NCI-H510A treated with DMSO at 0.1 percent for 48 hours (cell line): ENCODE measurements around the gene CLDN3.

Experiments used
- DNase-seq: peaks from one replicate; lab custom pipeline; 2025; lab: John Stamatoyannopoulos, UW

CLDN3 gene

GRCh38 chr7:73770860-73771670 is 995 bp upstream of the CLDN3 start:
- no peak for DNase-seq

GRCh38 chr7:73769481-73770001 is 529 bp downstream of the CLDN3 start:
- peak; percentile 11 for DNase-seq

- peak; percentile 7 for DNase-seq
Observed at GRCh38 chr7:73768641-73769480, 1.2 kb downstream of the CLDN3 start.

- no peak for DNase-seq
Observed at GRCh38 chr7:73766556-73767229, 3.4 kb downstream of the CLDN3 start.

- DNase-seq, result no peak
Observed at GRCh38 chr7:73762659-73762999, 7.4 kb downstream of the CLDN3 start.

GRCh38 chr7:73761854-73762658 is 8.0 kb downstream of the CLDN3 start:
- no peak for DNase-seq

- peak; percentile 12 for DNase-seq
Observed at GRCh38 chr7:73758581-73759138, 11.4 kb downstream of the CLDN3 start.

GRCh38 chr7:73749931-73750776 is 19.9 kb downstream of the CLDN3 start:
- no peak for DNase-seq

- peak; percentile 77 for DNase-seq
Observed at GRCh38 chr7:73746378-73746777, 23.7 kb downstream of the CLDN3 start.

GRCh38 chr7:73742753-73743641 is 27.1 kb downstream of the CLDN3 start:
- peak; percentile 96 for DNase-seq

- DNase-seq, result peak; percentile 91
Observed at GRCh38 chr7:73742338-73742752, 27.7 kb downstream of the CLDN3 start.

- DNase-seq, result peak; percentile 92
Observed at GRCh38 chr7:73741600-73741999, 28.5 kb downstream of the CLDN3 start.

- peak; percentile 85 for DNase-seq
Observed at GRCh38 chr7:73740771-73741170, 29.3 kb downstream of the CLDN3 start.

GRCh38 chr7:73740212-73740611 is 29.9 kb downstream of the CLDN3 start:
- no peak for DNase-seq

GRCh38 chr7:73739387-73739767 is 30.7 kb downstream of the CLDN3 start:
- DNase-seq, result no peak

GRCh38 chr7:73738612-73739386 is 31.3 kb downstream of the CLDN3 start, which contains the start of gene ABHD11:
Gene ABHD11, minus strand, starts transcription at chr7:73738802. Its CDS starts 32 bp downstream, at chr7:73738770.
- DNase-seq, result peak; percentile 97

GRCh38 chr7:73738220-73738611 is 31.9 kb downstream of the CLDN3 start:
- no peak for DNase-seq

- no peak for DNase-seq
Observed at GRCh38 chr7:73737491-73738219, 32.4 kb downstream of the CLDN3 start.
